NCI-H146 treated with DMSO at 0.1 percent for 48 hours (cell line): ENCODE measurements around the gene MMS22L.

ENCODE experiments used
- DNase-seq: peaks from one replicate; lab custom pipeline; 2025; ENCODE audit not compliant: unreplicated experiment; lab: John Stamatoyannopoulos, UW

MMS22L gene

GRCh38 chr6:97092673-97093305 lies 190.2 kb downstream of the MMS22L start:
- DNase-seq, result no peak
